Lung (tissue), 12 donors: ENCODE measurements around the gene COL4A3. TPM values are rescaled to one million over a fixed set of nuclear protein-coding genes. Genes with fewer than 3 reads are reported as not detected.
A peak's percentile ranks its signal among the peaks of the same experiment; 100 is the strongest.

Source experiments
- ATAC-seq: fragments of 200-7000 bp; cut with Tn5 transposase; one replicate; pipeline ENCODE4 v1.9.1; 2020; ENCODE audit warnings: moderate number of reproducible peaks; ENCODE audit not compliant: insufficient read depth, low FRiP score
- DNase-seq, 3 donors: peaks; one replicate each; pipeline ENCODE4 v3.0.0-alpha.2; 2013 to 2017
- H3K27ac ChIP-seq, 2 donors: one replicate each; pipeline ENCODE4 v1.5.1; 2013; ENCODE audit warnings: mild to moderate bottlenecking in 2 of 2, moderate library complexity in 2 of 2, control low read depth in 1 of 2, inconsistent platforms in 1 of 2, low read depth in 1 of 2, low read length in 1 of 2
- H3K27me3 ChIP-seq, 3 donors: one replicate each; pipeline ENCODE4 v1.5.1; 2013; ENCODE audit warnings: low read length in 2 of 3; ENCODE audit not compliant: control insufficient read depth in 3 of 3, insufficient read depth in 3 of 3
- H3K36me3 ChIP-seq, 4 donors: one replicate each; pipeline ENCODE4 v1.5.1; 2013; ENCODE audit warnings: low read length in 4 of 4, mild to moderate bottlenecking in 1 of 4, moderate library complexity in 1 of 4; ENCODE audit not compliant: control insufficient read depth in 4 of 4, insufficient read depth in 4 of 4
- H3K4me1 ChIP-seq, 5 donors: one replicate each; pipeline ENCODE4 v1.5.1; 2013; ENCODE audit warnings: low read length in 5 of 5, mild to moderate bottlenecking in 2 of 5, moderate library complexity in 1 of 5; ENCODE audit not compliant: control insufficient read depth in 5 of 5, insufficient read depth in 5 of 5
- H3K4me3 ChIP-seq: one replicate; pipeline ENCODE4 v1.5.1; 2013; ENCODE audit warnings: mild to moderate bottlenecking, control low read depth, moderate library complexity
- H3K9ac ChIP-seq, 2 donors: one replicate each; pipeline ENCODE4 v1.5.1; 2013; ENCODE audit warnings: low read length in 2 of 2, control low read depth in 1 of 2; ENCODE audit not compliant: insufficient read depth in 1 of 2
- H3K9me3 ChIP-seq, 4 donors: one replicate each; pipeline ENCODE4 v1.5.1; 2013; ENCODE audit warnings: low read length in 3 of 4, mild to moderate bottlenecking in 1 of 4, moderate library complexity in 1 of 4; ENCODE audit not compliant: control insufficient read depth in 4 of 4, insufficient read depth in 3 of 4
- CTCF ChIP-seq: IDR thresholded peaks from 2 replicates; pipeline ENCODE4 v1.5.1; 2012; ENCODE audit warnings: mild to moderate bottlenecking; ENCODE audit errors: control extremely low read depth, extremely low read depth
- WGBS, 2 donors: extraction: QIAGEN DNeasy Blood & Tissue Kit; methylation state at CpG; one replicate each; pipeline ENCODE4 v1.1.7; 2013; 5-methylcytosine and 5-hydroxymethylcytosine counted together
- polyA plus RNA-seq, 2 donors: library from polyadenylated mRNA; stranded (reverse); fragments of 200-250 nt; gene quantifications; one replicate each; pipeline ENCODE4 v1.2.1, GENCODE V29; 2013
- total RNA-seq, 2 donors: library from RNA; depleted of rRNA in 1 of 2; stranded (reverse); fragments of >200 nt in 1 of 2; gene quantifications; one replicate each; pipeline ENCODE4 v1.2.1, GENCODE V29; 2014 to 2021
- donor health status: control.
- donor health status: control.
- donor health status: Bipolar disorder and iron deficiency.
- donor health status: healthy.
- donor health status: DM: yes; HTN: yes; CAD: no.

The COL4A3 gene
- total and polyA plus RNA-seq, 4 donors = 3.5 to 34.2 (median 20.2) TPM

- WGBS, 2 donors = 7 to 11% methylated on average over 6 of the region's 6 CpGs
- Histone ChIP-seq H3K27ac (peak overlapping the region; percentile 73 to 87), H3K9me3 (peaks cover 0 to 3% (median 0%) of the 10 kb centered on the region in 4 donors), H3K4me3 (peak overlapping the region; percentile 67), H3K27me3 (no peaks in the 10 kb centered on the region), H3K4me1 (peaks cover 0 to 15% (median 8%) of the 10 kb centered on the region in 5 donors), H3K9ac (peak overlapping the region; percentile 65 to 67), H3K36me3 (peaks cover 0 to 2% (median 0%) of the 10 kb centered on the region in 4 donors)
- TF ChIP-seq CTCF = no peak
- ATAC-seq (peak; percentile 8), DNase-seq (no peak)
Measured at GRCh38 chr2:227324642-227324994, 160.2 kb downstream of the COL4A3 start.

DNA sequence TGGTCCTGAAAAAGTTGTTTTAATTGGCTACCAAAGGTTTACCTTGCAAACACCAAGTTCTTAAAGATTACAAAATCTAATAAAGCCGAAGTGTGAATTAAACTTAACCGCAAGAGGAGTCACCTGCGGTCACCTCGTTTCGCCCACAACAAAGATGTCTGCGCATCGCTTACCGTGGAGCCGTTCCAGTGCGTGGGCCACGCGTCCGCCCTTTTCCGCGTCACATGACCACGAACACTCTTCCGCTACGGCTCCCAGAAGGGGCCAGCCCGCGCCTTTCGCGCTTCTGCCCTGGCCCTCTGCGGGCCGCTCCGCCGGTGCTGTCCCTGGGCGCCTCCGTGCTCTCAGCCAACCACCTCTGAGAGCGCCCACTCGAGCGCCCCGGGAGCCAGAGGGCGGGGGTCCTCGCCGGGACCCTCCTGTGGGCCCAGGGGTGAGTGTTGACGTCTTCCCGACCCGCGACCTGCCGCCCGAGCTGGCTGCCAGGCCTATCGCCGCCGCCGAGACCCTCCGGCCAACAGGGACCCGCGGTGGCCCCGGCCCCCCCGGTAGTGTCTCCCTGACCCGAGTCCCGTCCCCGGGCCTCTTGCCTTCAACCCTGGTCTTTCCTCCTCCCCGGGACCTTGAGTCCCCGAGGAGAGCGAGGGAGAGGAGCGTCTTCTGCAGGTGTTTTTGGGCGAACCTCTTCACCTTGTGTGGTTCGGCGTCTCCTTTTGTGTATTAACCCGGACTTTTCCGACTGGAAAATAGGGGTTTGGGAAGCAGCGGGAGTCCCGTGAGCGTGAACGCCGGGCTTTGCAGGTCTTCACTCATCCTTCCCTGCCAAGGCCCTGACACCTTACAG is 160.8 kb downstream of the COL4A3 start, which contains the start of gene MFF:
Gene MFF (plus strand): TSS at position 257 of the 844 bp plus-strand sequence. CDS start 5,415 bp downstream, outside the sequence.
- ATAC-seq (peak; percentile 99), DNase-seq (peak; percentile 94 to 97 (median 95))
- 0 to 7% methylated on average over 53 to 67 of the region's 67 CpGs for WGBS, 2 donors
- H3K9ac ChIP-seq = peak within 1 kb of the TSS; percentile 67 to 86
- peaks cover 0 to 15% (median 8%) of the 10 kb centered on the region in 5 donors for H3K4me1 ChIP-seq
- H3K9me3 ChIP-seq = peaks cover 0 to 3% (median 0%) of the 10 kb centered on the region in 4 donors
- H3K27me3 ChIP-seq = no peaks in the 10 kb centered on the region
- peak within 1 kb of the TSS; percentile 85 to 93 for H3K27ac ChIP-seq
- TF ChIP-seq CTCF = no peak
- peaks cover 0 to 2% (median 0%) of the 10 kb centered on the region in 4 donors for H3K36me3 ChIP-seq
- peak within 1 kb of the TSS; percentile 67 for H3K4me3 ChIP-seq

DNA sequence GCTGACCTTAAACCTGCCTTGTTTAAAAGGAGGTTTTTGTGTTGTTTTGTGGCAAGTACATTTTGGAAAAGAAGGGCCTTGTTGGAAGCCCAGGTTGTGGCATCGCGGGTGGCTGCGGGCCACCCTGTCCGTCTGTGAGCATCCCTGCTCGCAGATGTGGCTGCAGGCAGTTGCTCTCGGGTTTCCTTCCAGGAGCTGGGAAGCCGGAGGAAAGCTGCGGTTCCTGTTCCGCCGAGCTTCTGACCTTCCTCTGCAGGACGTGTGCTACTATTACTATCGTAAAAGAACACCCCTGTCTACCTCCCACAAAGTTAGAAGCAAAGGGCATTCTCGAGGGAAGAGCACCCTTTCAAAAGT is 161.4 kb downstream of the COL4A3 start:
- ATAC-seq = no peak
- Histone ChIP-seq H3K4me1 (peaks cover 0 to 15% (median 8%) of the 10 kb centered on the region in 5 donors), H3K9ac (peak overlapping the region; percentile 67 to 86), H3K9me3 (no peaks in the 10 kb centered on the region), H3K4me3 (peak overlapping the region; percentile 67), H3K27ac (peak overlapping the region; percentile 85 to 93), H3K27me3 (no peaks in the 10 kb centered on the region), H3K36me3 (peaks cover 0 to 3% (median 1%) of the 10 kb centered on the region in 4 donors)
- TF ChIP-seq CTCF = no peak
- WGBS, 2 donors = 0 to 1% methylated on average over 13 of the region's 13 CpGs
- DNase-seq = peak; percentile 35 to 51 (median 51)
